GM12878 (cell line): ENCODE results near the gene SLF1.

Experiments
- CBX3 ChIP-seq: fragments of 200-600 bp; sonication (generic); IDR thresholded peaks from 2 replicates; pipeline ENCODE4 v1.6.1; 2016; ENCODE audit warnings: low read depth, borderline replicate concordance
- CEBPB ChIP-seq, 2 experiments: fragments of 150-350 bp in 1 of 2; IDR thresholded peaks; 2 replicates each; pipeline ENCODE4 v1.6.1; 2012 to 2014; ENCODE audit warnings: low read depth in 2 of 2, low read length in 2 of 2, borderline replicate concordance in 1 of 2, inconsistent platforms in 1 of 2
- CHD1 ChIP-seq: IDR thresholded peaks from 2 replicates; pipeline ENCODE4 v1.6.1; 2012; ENCODE audit warnings: low read depth, low read length, improper control_type of control experiment
- CREM ChIP-seq: IDR thresholded peaks from 2 replicates; pipeline ENCODE4 v1.6.1; 2014; ENCODE audit warnings: antibody characterized with exemption, low read depth
- HDAC2 ChIP-seq: fragments of 200-600 bp; sonication (generic); IDR thresholded peaks from 2 replicates; pipeline ENCODE4 v1.6.1; 2017
- NFYB ChIP-seq: IDR thresholded peaks from 2 replicates; pipeline ENCODE4 v1.6.1; 2011; ENCODE audit warnings: low read depth, mild to moderate bottlenecking, low read length, improper control_type of control experiment, moderate library complexity; ENCODE audit not compliant: insufficient read depth
- TCF12 ChIP-seq: IDR thresholded peaks from 2 replicates; pipeline ENCODE4 v1.6.1; 2011; ENCODE audit warnings: low read depth, mild to moderate bottlenecking, low read length
- TF ChIP-seq, protein P1 (sequence below): IDR thresholded peaks from 2 replicates; pipeline ENCODE4 v1.6.1; 2012; ENCODE audit warnings: low read length, inconsistent platforms

DNA sequence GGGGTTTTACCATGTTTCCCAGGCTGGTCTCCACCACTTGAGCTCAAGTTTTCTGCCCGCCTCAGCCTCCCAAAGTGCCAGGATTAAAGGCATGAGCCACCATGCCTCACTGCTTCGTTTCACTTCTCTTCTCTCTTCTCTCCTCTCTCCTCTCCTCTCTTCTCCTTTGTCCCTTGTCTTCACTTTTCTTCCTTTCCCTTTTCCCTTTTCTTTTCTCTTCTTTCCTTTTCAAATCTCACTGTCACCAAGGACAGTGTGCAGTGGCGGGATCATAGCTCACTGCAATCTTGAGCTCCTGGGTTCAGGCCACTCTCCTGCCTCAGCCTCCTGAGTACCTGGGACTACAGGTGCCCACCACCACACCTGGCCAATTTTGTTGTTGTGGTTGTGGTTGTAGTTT, 49.5 kb downstream of the SLF1 start:
- TF ChIP-seq, protein P1, sequence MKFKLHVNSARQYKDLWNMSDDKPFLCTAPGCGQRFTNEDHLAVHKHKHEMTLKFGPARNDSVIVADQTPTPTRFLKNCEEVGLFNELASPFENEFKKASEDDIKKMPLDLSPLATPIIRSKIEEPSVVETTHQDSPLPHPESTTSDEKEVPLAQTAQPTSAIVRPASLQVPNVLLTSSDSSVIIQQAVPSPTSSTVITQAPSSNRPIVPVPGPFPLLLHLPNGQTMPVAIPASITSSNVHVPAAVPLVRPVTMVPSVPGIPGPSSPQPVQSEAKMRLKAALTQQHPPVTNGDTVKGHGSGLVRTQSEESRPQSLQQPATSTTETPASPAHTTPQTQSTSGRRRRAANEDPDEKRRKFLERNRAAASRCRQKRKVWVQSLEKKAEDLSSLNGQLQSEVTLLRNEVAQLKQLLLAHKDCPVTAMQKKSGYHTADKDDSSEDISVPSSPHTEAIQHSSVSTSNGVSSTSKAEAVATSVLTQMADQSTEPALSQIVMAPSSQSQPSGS, result no peak
- TF ChIP-seq CBX3 (no peak), CHD1 (no peak), NFYB (no peak), HDAC2 (no peak), TCF12 (no peak), CREM (no peak), CEBPB (IDR thresholded peaks at IDR 0.05; ENCODE audit: borderline replicate concordance in 1 of 2, low read depth in 2 of 2, low read length in 2 of 2) (no peak)
